ENCODE measurements around the gene SOX18. TPM values are rescaled to one million over a fixed set of nuclear protein-coding genes. Genes with fewer than 3 reads are reported as not detected.

Gene SOX18
- total RNA-seq, 4 donors from 2014 or later = 0.79 to 8.7 (median 3.3) TPM

DNA sequence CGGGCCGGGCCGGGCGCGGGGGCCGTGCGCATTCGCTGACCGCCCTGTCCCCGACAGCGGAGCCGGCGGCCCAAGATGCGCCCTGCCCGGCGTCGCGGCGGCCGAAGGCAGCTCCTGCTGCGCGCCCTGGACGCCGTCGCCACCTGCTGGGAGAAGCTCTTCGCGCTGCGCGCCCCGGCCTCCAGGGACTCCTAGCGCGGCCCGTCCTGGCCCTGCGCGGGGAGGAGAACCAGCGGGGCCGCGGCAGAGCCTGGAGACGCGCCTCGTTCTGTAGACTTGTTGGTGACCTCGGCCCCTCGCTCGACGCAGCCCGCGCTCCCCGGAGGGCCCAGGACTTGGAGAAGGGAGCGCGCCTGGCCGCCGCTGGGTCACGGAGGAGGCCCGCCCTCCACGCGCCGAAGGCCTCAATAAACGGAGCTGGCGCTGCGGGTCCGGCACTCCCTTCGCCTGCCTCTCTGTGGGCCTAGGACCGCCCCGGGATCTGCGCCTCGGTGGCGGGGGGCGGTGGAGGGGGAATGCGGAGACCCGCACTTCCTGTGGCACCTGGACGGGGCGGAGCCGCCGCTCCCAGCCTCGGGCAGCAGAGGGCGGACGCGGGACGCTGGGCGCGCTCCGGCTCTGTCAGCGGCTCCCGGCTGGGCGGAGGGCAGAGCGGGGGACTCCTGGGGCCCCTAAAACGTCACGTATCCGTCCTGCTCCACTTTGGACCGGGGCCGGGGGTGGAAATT, 10.7 kb downstream of the SOX18 start:
- H3K9me3 ChIP-seq = no peaks in the 10 kb centered on the region
- 2% methylated on average over 19 of the region's 91 CpGs for WGBS
- peak overlapping the region; percentile 56 for H3K4me3 ChIP-seq
- peaks cover 11% of the 10 kb centered on the region for H3K36me3 ChIP-seq
- TF ChIP-seq, protein P1, sequence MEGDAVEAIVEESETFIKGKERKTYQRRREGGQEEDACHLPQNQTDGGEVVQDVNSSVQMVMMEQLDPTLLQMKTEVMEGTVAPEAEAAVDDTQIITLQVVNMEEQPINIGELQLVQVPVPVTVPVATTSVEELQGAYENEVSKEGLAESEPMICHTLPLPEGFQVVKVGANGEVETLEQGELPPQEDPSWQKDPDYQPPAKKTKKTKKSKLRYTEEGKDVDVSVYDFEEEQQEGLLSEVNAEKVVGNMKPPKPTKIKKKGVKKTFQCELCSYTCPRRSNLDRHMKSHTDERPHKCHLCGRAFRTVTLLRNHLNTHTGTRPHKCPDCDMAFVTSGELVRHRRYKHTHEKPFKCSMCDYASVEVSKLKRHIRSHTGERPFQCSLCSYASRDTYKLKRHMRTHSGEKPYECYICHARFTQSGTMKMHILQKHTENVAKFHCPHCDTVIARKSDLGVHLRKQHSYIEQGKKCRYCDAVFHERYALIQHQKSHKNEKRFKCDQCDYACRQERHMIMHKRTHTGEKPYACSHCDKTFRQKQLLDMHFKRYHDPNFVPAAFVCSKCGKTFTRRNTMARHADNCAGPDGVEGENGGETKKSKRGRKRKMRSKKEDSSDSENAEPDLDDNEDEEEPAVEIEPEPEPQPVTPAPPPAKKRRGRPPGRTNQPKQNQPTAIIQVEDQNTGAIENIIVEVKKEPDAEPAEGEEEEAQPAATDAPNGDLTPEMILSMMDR (IDR thresholded peaks at IDR 0.05) = peak; percentile 13 to 70
- no peak for TF ChIP-seq POLR2AphosphoS5 (IDR thresholded peaks at IDR 0.05)
- H3K27ac ChIP-seq = no peak overlapping the region
- H3K27me3 ChIP-seq = peaks cover 36% of the 10 kb centered on the region
- peak in 1 of 2 donors; percentile 88 for DNase-seq (ENCODE audit: low spot score in 2 of 2)
- H3K4me1 ChIP-seq = peaks cover 47% of the 10 kb centered on the region

DNA sequence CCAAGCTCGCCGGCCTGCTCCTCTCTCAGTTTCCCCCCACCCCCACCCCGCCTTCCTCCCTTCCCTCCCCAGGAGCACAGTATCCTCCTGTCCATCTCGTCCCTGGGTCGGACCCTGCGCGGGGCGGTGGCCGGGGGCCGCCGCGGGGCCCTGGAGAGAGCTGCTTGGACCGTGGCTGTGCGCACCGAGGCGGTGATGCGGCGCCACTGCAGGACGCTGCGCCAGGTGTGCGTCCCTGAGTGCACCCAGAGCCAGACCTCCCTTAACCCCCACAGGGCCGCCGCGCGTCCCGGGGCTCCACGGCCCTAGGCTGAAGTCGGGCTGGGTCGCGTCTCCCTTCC, 11.2 kb downstream of the SOX18 start:
- DNase-seq (ENCODE audit: low spot score in 2 of 2) = no peak
- no peaks in the 10 kb centered on the region for H3K9me3 ChIP-seq
- peaks cover 47% of the 10 kb centered on the region for H3K4me1 ChIP-seq
- peaks cover 14% of the 10 kb centered on the region for H3K36me3 ChIP-seq
- H3K27me3 ChIP-seq = peaks cover 36% of the 10 kb centered on the region
- TF ChIP-seq, protein P1 (IDR thresholded peaks at IDR 0.05) = no peak
- TF ChIP-seq EP300 (IDR thresholded peaks at IDR 0.05) = no peak
- TF ChIP-seq POLR2A (IDR thresholded peaks at IDR 0.05) = no peak
- TF ChIP-seq POLR2AphosphoS5 (IDR thresholded peaks at IDR 0.05) = no peak
- no peak overlapping the region for H3K27ac ChIP-seq
- H3K4me3 ChIP-seq = peak overlapping the region; percentile 56
- 0% methylated on average over 1 of the region's 30 CpGs for WGBS

DNA sequence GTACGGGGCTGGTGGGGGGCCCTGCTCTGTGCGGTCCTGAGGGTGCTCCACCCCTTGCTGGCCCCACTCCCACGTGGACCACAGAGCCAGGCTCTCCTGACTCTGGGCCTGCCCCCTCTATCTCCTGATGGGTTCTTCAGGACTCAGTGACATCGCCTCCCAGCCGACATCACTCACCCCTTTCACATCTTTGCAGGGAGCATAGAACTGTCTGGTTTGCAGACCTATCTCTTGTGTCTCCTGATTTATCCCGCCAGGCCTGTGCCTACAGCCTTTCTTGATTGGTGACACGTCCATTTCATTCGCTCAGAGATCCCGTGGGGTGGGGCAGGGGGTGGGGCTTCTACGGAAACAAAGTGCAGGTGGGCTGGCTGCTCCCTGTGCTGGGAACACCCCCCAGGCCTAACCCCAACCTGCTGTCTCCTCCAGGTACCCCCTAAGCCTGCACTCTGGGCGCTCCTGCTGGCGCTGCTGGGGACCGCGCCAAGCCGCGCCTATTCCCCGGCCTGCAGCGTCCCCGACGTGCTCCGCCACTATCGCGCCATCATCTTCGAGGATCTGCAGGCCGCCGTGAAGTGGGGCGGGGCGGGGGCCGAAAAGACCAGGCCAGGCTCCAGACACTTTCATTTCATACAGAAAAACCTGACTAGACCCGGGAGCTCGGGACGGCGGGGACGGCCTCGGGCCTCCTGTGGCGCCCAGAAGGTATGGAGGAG, 11.8 kb downstream of the SOX18 start:
- no peaks in the 10 kb centered on the region for H3K9me3 ChIP-seq
- H3K4me1 ChIP-seq = peaks cover 47% of the 10 kb centered on the region
- peaks cover 20% of the 10 kb centered on the region for H3K36me3 ChIP-seq
- WGBS = 29% methylated on average over 8 of the region's 36 CpGs
- DNase-seq (ENCODE audit: low spot score in 2 of 2) = no peak
- H3K4me3 ChIP-seq = peak overlapping the region; percentile 56
- no peak overlapping the region for H3K27ac ChIP-seq
- H3K27me3 ChIP-seq = peaks cover 36% of the 10 kb centered on the region
- TF ChIP-seq POLR2A (IDR thresholded peaks at IDR 0.05) = no peak
- no peak for TF ChIP-seq POLR2AphosphoS5 (IDR thresholded peaks at IDR 0.05)
- TF ChIP-seq, protein P1 (IDR thresholded peaks at IDR 0.05) = no peak
- TF ChIP-seq EP300 (IDR thresholded peaks at IDR 0.05) = no peak

DNA sequence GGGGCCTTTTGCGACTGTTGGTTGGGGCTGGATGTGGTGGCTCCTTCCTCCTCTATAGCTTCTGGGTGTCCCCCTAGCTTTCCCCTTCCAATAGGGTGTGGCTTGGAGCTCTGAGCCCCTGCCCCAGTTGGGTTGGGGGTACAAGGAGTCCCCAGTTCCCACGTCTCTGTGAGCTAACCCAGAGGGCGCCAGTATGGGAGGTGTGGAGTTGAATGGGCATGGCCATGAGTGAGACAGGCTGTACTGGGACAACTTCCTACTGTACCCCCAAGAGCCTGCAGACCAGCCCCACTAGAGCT, 12.3 kb downstream of the SOX18 start:
- 90% methylated on average over 3 of the region's 3 CpGs for WGBS
- peaks cover 33% of the 10 kb centered on the region for H3K27me3 ChIP-seq
- TF ChIP-seq, protein P1 (IDR thresholded peaks at IDR 0.05) = no peak
- TF ChIP-seq EP300 (IDR thresholded peaks at IDR 0.05) = no peak
- no peak for TF ChIP-seq POLR2A (IDR thresholded peaks at IDR 0.05)
- no peak for TF ChIP-seq POLR2AphosphoS5 (IDR thresholded peaks at IDR 0.05)
- H3K4me1 ChIP-seq = peaks cover 43% of the 10 kb centered on the region
- H3K27ac ChIP-seq = no peak overlapping the region
- H3K4me3 ChIP-seq = no peak overlapping the region
- no peaks in the 10 kb centered on the region for H3K9me3 ChIP-seq
- peaks cover 25% of the 10 kb centered on the region for H3K36me3 ChIP-seq
- DNase-seq (ENCODE audit: low spot score in 2 of 2) = no peak

DNA sequence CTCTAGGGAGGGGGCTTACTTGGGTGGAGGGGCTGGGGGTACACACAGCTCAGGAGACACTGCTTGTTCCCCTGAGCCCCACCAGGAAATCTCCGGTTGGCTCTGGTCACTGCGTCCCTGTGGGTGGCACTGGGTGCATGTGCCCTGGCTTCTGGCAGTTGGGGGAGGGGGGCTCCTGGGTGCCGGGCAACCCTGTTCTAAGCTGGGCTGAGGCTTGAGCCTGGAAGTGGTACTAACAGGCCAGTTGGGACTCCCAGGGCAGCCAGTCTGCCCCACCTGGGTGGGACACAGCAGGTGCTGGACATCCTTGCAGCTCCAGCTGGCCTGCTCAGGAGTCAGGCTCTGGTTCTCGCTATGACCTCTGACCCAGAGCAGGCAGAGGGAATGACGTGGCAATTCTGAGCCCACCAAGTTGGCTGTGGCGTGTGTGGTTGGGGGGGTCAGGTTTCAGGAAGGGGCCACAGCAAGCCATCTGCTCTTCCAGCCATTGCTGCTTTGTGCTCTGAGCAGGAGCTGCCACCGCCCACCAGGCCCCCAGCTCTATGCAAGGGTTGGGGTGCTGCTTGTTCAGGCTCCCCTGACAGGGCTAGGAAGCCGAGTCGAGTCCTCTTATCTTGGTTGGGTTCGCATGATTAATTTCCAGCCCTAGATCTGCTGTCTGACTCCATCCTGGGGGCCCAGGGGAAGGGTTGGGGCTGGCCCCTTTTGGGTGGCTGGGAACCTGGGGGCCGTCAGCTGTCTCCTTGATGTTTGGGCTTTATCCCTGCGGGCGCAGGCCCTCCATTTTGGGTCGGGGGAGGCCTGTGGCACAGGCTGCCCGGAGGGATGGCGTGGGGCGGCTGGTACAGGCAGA, 12.9 kb downstream of the SOX18 start:
- peaks cover 30% of the 10 kb centered on the region for H3K36me3 ChIP-seq
- H3K27ac ChIP-seq = no peak overlapping the region
- WGBS = 64% methylated on average over 9 of the region's 17 CpGs
- peaks cover 38% of the 10 kb centered on the region for H3K4me1 ChIP-seq
- TF ChIP-seq EP300 (IDR thresholded peaks at IDR 0.05) = no peak
- TF ChIP-seq, protein P1 (IDR thresholded peaks at IDR 0.05) = no peak
- no peak for TF ChIP-seq POLR2AphosphoS5 (IDR thresholded peaks at IDR 0.05)
- TF ChIP-seq POLR2A (IDR thresholded peaks at IDR 0.05) = no peak
- DNase-seq (ENCODE audit: low spot score in 2 of 2) = no peak
- no peaks in the 10 kb centered on the region for H3K9me3 ChIP-seq
- peaks cover 29% of the 10 kb centered on the region for H3K27me3 ChIP-seq
- no peak overlapping the region for H3K4me3 ChIP-seq
